Glutamatergic neuron (in vitro differentiated cells): ENCODE measurements around the gene PRCD. TPM values are rescaled to one million over a fixed set of nuclear protein-coding genes. Genes with fewer than 3 reads are reported as not detected.

Experiments used
- DNase-seq: peaks from one replicate; pipeline ENCODE4 v3.0.0; 2022
- H3K27ac Mint-ChIP-seq: one replicate; pipeline ENCODE4 v1.8.0; 2020; ENCODE audit warnings: mild to moderate bottlenecking, mixed read lengths, inconsistent platforms; ENCODE audit not compliant: unreplicated experiment
- H3K27me3 Mint-ChIP-seq: one replicate; pipeline ENCODE4 v1.8.0; 2020; ENCODE audit warnings: mild to moderate bottlenecking, moderate library complexity, mixed read lengths, inconsistent platforms; ENCODE audit not compliant: unreplicated experiment
- H3K36me3 Mint-ChIP-seq: one replicate; pipeline ENCODE4 v1.8.0; 2020; ENCODE audit warnings: mild to moderate bottlenecking, mixed read lengths, inconsistent platforms; ENCODE audit not compliant: unreplicated experiment
- H3K4me1 Mint-ChIP-seq: one replicate; pipeline ENCODE4 v1.8.0; 2020; ENCODE audit warnings: mild to moderate bottlenecking, low read depth, mixed read lengths, inconsistent platforms; ENCODE audit not compliant: unreplicated experiment
- H3K4me3 Mint-ChIP-seq: one replicate; pipeline ENCODE4 v1.8.0; 2020; ENCODE audit warnings: mild to moderate bottlenecking, mixed read lengths, inconsistent platforms; ENCODE audit not compliant: unreplicated experiment
- H3K9me3 Mint-ChIP-seq: one replicate; pipeline ENCODE4 v1.8.0; 2020; ENCODE audit warnings: mild to moderate bottlenecking, moderate library complexity, mixed read lengths, inconsistent platforms; ENCODE audit not compliant: unreplicated experiment
- total RNA-seq: library from RNA; stranded (reverse); fragmentation: NEBNext Ultra II Directional; extraction: Animal tissue kit (Norgen Biotek cat#: 25700); gene quantifications from one replicate; pipeline ENCODE4 v1.2.1, GENCODE V29; 2021; ENCODE audit not compliant: unreplicated experiment
- TF ChIP-seq, protein P1 (sequence below): fragments of 200-600 bp; sonication (generic); IDR thresholded peaks from one replicate; pipeline ENCODE4 v1.5.0; 2021; ENCODE audit not compliant: partially characterized antibody, unreplicated experiment

The PRCD gene
- total RNA-seq, 1 donor from 2014 or later, result 1.4 TPM

DNA sequence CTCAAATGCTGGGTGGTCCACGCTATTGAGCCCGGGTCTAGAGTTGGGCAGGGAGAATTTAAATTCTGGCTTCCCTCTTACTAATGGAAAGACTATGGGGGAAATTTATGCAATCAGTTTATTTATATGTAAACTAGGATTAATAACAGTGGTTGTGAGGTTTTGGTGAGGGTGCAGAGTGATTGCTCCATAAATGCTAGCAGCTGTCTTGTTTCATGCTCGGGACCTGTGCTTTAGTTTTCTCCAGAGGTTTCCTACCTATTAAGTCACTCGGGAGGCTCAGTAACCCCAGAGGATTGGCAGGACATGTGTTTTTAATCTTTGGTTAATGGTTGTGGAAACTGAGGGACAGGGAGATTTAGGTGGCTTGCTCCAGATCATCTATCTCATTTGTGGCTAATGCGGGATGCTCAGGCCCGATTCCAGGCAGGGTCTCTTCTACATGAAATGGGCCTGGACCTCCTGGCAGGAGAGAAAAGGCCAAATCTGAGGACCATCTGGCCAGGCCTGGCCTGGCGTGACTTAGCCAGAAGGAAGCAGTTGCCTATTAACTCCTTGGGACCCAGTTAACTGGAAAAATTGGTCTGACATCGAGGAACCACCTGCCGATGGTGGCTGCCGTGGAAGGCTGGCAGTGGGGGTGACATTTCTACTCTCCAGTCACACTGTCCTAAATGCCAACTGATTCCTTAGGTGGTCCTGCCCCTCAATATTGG lies 2.1 kb downstream of the PRCD start:
- Mint-ChIP-seq H3K4me1 (peaks cover 50% of the 10 kb centered on the region), H3K36me3 (peaks cover 5% of the 10 kb centered on the region), H3K27me3 (peaks cover 18% of the 10 kb centered on the region), H3K4me3 (peak overlapping the region; percentile 63), H3K27ac (peak overlapping the region; percentile 75), H3K9me3 (peaks cover 18% of the 10 kb centered on the region)
- TF ChIP-seq, protein P1, sequence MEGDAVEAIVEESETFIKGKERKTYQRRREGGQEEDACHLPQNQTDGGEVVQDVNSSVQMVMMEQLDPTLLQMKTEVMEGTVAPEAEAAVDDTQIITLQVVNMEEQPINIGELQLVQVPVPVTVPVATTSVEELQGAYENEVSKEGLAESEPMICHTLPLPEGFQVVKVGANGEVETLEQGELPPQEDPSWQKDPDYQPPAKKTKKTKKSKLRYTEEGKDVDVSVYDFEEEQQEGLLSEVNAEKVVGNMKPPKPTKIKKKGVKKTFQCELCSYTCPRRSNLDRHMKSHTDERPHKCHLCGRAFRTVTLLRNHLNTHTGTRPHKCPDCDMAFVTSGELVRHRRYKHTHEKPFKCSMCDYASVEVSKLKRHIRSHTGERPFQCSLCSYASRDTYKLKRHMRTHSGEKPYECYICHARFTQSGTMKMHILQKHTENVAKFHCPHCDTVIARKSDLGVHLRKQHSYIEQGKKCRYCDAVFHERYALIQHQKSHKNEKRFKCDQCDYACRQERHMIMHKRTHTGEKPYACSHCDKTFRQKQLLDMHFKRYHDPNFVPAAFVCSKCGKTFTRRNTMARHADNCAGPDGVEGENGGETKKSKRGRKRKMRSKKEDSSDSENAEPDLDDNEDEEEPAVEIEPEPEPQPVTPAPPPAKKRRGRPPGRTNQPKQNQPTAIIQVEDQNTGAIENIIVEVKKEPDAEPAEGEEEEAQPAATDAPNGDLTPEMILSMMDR, result no peak
- no peak for DNase-seq

DNA sequence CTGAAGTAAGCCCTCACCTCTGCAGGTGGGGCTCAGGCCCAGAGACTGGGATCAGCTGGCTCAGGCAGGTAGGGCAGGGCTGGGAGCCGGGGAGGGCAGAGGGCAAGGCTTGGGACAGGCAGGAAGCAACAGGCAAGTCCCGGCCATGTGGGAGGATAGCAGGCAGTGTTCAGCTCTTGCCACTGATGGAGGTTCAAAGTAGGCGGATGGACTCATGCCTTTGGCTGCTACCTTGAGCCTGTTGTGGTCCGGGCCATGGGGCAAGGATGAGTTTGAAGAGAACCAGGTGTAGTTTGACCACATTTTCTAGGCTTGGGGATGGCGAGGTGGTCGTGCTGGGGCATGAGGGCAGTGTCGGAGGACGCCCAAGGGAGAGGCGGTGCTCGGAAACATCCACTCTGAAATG lies 2.7 kb downstream of the PRCD start:
- DNase-seq, result no peak
- H3K27ac Mint-ChIP-seq, result peak overlapping the region; percentile 76
- peaks cover 5% of the 10 kb centered on the region for H3K36me3 Mint-ChIP-seq
- peaks cover 50% of the 10 kb centered on the region for H3K4me1 Mint-ChIP-seq
- peak overlapping the region; percentile 50 for H3K4me3 Mint-ChIP-seq
- TF ChIP-seq, protein P1, result no peak
- peaks cover 18% of the 10 kb centered on the region for H3K27me3 Mint-ChIP-seq
- H3K9me3 Mint-ChIP-seq, result peaks cover 18% of the 10 kb centered on the region

DNA sequence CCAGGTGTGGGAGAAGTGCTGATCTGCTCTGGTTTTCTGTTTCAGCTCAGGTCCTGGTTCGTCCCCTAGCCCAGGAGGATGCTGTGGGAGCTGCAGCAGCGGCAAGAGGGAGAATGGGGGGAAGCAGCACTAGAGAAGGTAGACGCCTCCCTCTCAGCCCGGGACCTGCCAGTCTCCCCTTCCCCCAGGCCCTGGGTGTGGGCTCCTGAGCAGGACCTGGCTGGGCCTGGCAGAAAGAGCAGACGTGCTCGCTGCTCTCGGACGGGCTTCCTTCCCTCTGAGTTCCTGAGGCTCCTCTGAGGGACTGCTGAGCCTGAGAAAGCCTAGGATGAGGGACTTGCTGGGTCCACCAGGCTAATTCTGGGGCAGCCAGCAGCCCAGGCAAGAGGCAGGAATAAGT lies 3.1 kb downstream of the PRCD start:
- H3K9me3 Mint-ChIP-seq, result peaks cover 18% of the 10 kb centered on the region
- peaks cover 18% of the 10 kb centered on the region for H3K27me3 Mint-ChIP-seq
- no peak overlapping the region for H3K27ac Mint-ChIP-seq
- TF ChIP-seq, protein P1, result no peak
- peaks cover 5% of the 10 kb centered on the region for H3K36me3 Mint-ChIP-seq
- DNase-seq, result no peak
- H3K4me1 Mint-ChIP-seq, result peaks cover 50% of the 10 kb centered on the region
- peak overlapping the region; percentile 50 for H3K4me3 Mint-ChIP-seq

DNA sequence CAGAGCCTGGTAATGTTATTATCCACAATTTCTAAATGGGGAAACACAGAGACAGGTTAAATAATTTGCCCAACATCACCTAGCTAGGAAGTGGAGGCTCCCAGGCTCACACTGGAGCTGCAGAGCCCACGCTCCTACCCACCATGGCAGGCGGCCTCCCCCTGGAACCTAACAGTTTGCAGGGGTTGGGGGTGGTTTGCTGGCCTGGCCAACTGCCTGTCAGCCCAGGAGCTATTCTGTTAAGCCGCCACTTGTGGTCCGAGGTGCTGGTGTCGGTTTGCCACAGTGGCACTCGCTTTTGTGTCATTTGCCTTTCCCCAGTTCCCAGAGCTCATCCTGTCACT lies 3.6 kb downstream of the PRCD start:
- peaks cover 5% of the 10 kb centered on the region for H3K36me3 Mint-ChIP-seq
- peak overlapping the region; percentile 93 for H3K27ac Mint-ChIP-seq
- peak overlapping the region; percentile 81 for H3K4me3 Mint-ChIP-seq

More for the DNA sequence above, 3.6 kb downstream of the PRCD start:
- Mint-ChIP-seq H3K27me3 (peaks cover 18% of the 10 kb centered on the region), H3K4me1 (peaks cover 50% of the 10 kb centered on the region), H3K9me3 (peaks cover 18% of the 10 kb centered on the region)
- DNase-seq, result no peak
- TF ChIP-seq, protein P1, result no peak
